GM10266 (cell line): ENCODE data around the gene TMEM52.
"Not testable (repeated sequence)": the region's sequence is repeated elsewhere in the genome, so short reads cannot be mapped to it uniquely, and the experiment has no call there.

Source experiments
- DNase-seq: peaks from one replicate; pipeline ENCODE4 v3.0.0; 2012; ENCODE audit errors: extremely low spot score
- TF ChIP-seq, protein P1 (sequence below): IDR thresholded peaks from 2 replicates; pipeline ENCODE4 v1.5.1; 2012; ENCODE audit warnings: mild to moderate bottlenecking, low read depth; ENCODE audit not compliant: control insufficient read depth, insufficient read depth; ENCODE audit errors: missing control alignments

The TMEM52 gene

DNA sequence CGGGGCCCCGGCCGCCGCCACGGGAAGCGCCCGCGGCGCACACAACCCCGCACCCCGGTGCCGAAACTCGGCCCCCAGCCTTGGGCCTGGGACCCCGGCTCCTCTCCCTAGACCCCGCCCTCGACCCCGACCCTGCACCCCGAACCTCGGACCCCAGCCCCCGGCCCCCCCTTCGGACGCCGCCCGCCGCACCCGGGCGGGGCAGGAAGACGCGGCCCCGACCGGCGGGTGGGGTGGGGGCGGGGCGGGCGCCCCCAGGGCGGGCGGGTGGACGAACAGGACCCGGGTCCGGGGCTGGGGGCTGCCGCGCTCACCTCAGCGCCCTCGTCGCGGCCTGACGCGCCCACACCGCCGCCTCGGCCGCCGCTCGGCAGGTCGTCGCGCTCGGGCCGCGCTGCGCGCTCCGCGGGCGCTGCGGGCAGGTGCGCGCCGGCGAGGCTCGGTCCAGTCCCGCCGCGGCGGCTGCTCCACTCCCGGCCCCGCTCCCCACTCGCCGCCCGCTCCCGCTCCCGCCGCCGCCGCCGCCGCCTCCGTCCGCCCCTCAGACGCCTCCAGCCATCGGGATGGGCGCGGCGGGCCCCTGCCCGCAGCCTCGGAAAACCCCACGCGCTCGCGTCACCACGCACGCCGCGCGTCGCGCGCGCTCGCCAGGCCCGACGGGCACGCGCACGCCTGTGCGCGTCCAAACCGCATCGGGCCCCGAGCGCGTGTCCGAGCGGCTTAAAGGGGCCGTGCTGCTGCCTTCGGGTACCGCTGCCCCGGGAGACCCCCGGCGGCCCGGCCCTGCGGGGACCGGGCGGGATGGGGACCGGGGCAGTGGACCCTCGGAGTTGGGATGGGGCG lies 28.4 kb downstream of the TMEM52 start, which contains the start of gene GNB1:
GNB1 (minus strand) TSS at position 582 of the 843 bp plus-strand sequence. CDS start 65,634 bp downstream, outside the sequence.
- TF ChIP-seq, protein P1, sequence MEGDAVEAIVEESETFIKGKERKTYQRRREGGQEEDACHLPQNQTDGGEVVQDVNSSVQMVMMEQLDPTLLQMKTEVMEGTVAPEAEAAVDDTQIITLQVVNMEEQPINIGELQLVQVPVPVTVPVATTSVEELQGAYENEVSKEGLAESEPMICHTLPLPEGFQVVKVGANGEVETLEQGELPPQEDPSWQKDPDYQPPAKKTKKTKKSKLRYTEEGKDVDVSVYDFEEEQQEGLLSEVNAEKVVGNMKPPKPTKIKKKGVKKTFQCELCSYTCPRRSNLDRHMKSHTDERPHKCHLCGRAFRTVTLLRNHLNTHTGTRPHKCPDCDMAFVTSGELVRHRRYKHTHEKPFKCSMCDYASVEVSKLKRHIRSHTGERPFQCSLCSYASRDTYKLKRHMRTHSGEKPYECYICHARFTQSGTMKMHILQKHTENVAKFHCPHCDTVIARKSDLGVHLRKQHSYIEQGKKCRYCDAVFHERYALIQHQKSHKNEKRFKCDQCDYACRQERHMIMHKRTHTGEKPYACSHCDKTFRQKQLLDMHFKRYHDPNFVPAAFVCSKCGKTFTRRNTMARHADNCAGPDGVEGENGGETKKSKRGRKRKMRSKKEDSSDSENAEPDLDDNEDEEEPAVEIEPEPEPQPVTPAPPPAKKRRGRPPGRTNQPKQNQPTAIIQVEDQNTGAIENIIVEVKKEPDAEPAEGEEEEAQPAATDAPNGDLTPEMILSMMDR = no peak
- peak; percentile 98 for DNase-seq

DNA sequence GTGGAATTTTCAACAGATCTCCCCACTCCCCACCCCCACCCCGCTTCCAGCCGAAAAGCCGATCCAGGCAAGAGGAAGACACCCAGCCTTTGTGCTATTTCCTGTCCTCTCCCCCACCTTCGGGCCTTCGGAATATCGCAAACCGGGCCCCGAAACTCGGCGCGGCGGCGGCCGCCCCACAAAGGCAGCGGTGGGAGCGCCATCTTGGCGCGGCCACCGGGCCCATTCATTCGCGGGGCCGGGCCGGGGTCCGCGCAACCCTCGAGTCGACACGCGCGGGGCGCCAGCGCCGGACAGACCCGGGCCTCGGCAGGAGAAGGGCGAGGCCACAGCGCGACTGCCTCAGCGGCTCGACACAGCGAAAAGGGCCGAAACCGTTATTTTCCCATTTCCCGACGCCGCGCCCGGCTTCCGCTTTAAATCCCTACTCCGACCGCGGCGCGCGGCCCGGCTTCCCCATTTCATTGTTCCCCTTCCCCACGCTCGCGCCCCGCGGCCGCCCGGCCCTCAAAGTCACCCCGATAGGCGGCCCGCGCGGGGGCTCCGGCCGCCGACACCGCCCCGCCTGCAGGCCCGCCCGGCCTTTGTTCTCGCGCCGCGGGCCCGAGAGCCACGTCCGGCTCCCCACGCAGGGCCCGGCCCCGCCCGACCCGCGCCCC lies 29.1 kb downstream of the TMEM52 start:
- DNase-seq = peak; percentile 77
- TF ChIP-seq, protein P1 = no peak

DNA sequence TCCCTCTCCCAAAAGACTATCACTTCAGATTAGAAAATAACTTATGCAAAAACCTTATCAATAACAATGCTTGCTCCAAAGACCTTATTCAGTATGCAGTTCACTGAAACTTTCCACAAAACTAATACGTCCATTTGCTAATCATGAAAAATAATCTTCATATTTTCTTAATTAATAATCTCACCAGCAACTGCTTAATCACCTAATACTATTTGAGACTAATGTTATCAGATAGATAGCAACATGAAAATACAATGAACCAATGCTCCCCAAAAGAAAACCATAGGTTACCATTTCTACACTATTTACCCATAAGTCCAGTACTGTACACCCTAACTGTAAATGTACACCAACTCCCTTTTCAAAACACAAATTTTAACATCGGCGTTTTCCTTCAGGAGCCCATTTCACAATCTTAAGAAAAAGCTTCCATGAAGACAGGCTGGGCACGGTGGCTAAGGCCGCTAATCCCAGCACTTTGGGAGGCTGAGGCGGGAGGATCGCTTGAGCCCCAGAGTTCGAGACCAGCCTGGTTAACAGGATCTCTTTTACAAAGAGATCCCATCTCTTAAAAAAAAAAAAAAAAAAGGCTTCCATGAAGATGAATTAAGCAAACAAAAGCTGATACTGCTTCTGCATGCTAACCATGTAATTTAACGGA lies 29.9 kb downstream of the TMEM52 start:
- TF ChIP-seq, protein P1 = no peak
- DNase-seq = no peak

DNA sequence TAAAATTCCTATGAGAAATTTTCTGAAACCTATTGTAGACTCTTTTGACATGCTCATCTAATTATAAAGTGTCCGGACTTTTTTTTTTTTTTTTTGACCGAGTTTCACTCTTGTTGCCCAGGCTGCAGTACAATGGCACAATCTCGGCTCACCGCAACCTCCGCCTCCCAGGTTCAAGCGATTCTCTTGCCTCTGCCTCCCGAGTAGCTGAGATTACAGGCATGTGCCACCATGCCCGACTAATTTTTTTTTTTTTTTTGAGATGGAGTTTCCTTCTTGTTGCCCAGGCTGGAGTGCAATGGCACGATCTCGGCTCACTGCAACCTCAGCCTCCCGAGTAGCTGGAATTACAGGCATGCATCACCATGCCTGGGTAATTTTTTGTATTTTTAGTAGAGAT lies 35.2 kb downstream of the TMEM52 start:
- not testable (repeated sequence) for DNase-seq

DNA sequence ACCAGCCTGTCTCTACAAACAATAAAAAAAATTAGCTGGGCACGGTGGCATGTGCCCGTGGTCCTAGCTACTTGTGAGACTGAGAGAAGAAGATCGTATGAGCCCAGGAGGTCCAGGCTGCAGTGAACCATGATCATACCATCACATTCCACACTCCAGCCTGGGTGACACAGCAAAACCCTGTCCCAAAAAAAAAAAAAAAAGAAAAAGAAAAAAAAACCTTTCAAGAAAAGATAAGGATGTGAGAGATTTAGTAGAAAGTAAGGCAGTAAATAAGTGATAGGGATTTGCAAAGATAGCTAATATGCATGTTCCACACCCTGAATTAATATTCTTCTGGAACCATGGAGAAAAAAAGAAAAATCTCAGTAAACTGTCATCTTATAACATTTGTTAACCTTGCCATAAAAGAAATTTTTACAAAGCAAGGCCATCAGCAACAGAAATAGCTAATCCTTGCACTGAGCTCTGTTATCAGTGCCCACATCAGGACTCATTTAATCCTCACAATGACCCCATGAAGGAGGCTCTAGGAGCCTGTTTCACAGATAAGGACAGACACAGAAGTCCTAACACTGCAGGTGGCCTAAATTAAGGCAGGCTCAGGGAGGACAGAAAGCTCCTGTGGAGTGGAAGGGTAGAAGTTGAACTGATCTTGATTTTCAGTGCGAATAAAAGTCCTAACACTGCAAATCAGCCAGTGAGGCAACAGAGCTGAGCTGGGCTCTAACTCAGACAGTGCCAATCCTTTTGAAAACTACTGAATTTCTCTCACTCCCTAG lies 35.8 kb downstream of the TMEM52 start:
- TF ChIP-seq, protein P1 = no peak
- no peak for DNase-seq

DNA sequence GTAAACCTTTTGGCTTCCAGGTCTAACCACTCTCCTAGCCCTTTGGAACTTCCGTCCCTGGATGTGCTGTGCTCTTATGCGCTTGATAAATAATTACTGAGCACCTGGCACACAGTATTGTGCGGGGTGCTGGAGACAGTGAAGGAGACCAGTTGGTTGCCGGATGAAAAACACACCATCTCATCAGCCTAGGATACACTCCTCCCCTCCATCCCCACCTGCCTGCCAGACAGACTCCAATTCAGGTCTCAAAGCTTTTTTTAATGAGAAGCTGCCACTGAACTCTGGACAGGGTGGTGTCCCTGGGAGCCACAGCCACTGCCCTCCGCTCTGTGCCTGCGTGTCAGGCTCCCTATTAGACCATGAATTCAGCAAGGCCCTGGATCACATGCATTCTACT lies 37.4 kb downstream of the TMEM52 start:
- no peak for DNase-seq

More for the DNA sequence above, 37.4 kb downstream of the TMEM52 start:
- TF ChIP-seq, protein P1 = no peak
